Measurements from ENCODE around the gene PPP2R2D. TPM values are rescaled to one million over a fixed set of nuclear protein-coding genes. Genes with fewer than 3 reads are reported as not detected.

The PPP2R2D gene
- total RNA-seq, 1 experiment from 2014 or later, result 40.3 TPM

GRCh38 chr10:131933016-131933695 is 32.3 kb downstream of the PPP2R2D start:
- Histone ChIP-seq H3K9me3 (ENCODE audit: low read length) (no peaks in the 10 kb centered on the region), H3K79me2 (ENCODE audit: low read length) (peaks cover 84% of the 10 kb centered on the region), H3K4me1 (ENCODE audit: insufficient read depth, low read length) (peaks cover 4% of the 10 kb centered on the region; the same call in 1 of the 2 replicates), H3K36me3 (ENCODE audit: low read depth, low read length) (no peaks in the 10 kb centered on the region), H3K9ac (ENCODE audit: low read length) (no peak overlapping the region), H3K27ac (ENCODE audit: low read length) (no peak overlapping the region), H4K20me1 (ENCODE audit: low read length) (no peaks in the 10 kb centered on the region), H2AFZ (ENCODE audit: low read length) (no peak overlapping the region), H3K27me3 (ENCODE audit: low read length) (no peaks in the 10 kb centered on the region), H3K4me3 (ENCODE audit: low read length) (no peak overlapping the region), H3K4me2 (ENCODE audit: low read length) (no peak overlapping the region), H3K9me2 (replicated peaks; ENCODE audit: low read length) (no peaks in the 10 kb centered on the region), H3F3A (ENCODE audit: low read length, unreplicated experiment) (no peaks in the 10 kb centered on the region)
- ChIA-PET POLR2A (ENCODE audit: unreplicated experiment) (interaction anchor here (0.6 kb wide), 1 partner anchor 606 kb away, joined by 3 read pairs; no protein-coding TSS in a partner anchor), CTCF (no interaction called here)
- DNase-seq (no peak), ATAC-seq (no peak)
- intact Hi-C loops (cut with micrococcal nuclease), result no loop called here
- TF ChIP-seq EZH2 (IDR thresholded peaks at IDR 0.05; ENCODE audit: low read length, unreplicated experiment) (no peak), CTCF (conservative IDR thresholded peaks at IDR 0.05; ENCODE audit: low read depth, low read length) (no peak), EZH2phosphoT487 (IDR thresholded peaks at IDR 0.05; ENCODE audit: borderline replicate concordance, low read length) (no peak)
- no TSS peak for BruUV-seq (replicated peaks)

- Histone ChIP-seq H2AFZ (ENCODE audit: low read length) (no peak overlapping the region), H3K9me3 (ENCODE audit: low read length) (no peaks in the 10 kb centered on the region), H3K27me3 (ENCODE audit: low read length) (no peaks in the 10 kb centered on the region), H3K4me3 (ENCODE audit: low read length) (no peak overlapping the region), H3F3A (ENCODE audit: low read length, unreplicated experiment) (no peaks in the 10 kb centered on the region), H4K20me1 (ENCODE audit: low read length) (no peaks in the 10 kb centered on the region), H3K4me2 (ENCODE audit: low read length) (no peak overlapping the region), H3K4me1 (ENCODE audit: insufficient read depth, low read length) (no peaks in the 10 kb centered on the region), H3K79me2 (ENCODE audit: low read length) (peaks cover 81% of the 10 kb centered on the region), H3K9me2 (replicated peaks; ENCODE audit: low read length) (no peaks in the 10 kb centered on the region), H3K36me3 (ENCODE audit: low read depth, low read length) (no peaks in the 10 kb centered on the region; the same call in 1 of the 2 replicates), H3K27ac (ENCODE audit: low read length) (no peak overlapping the region), H3K9ac (ENCODE audit: low read length) (no peak overlapping the region)
- ChIA-PET CTCF (no interaction called here), POLR2A (ENCODE audit: unreplicated experiment) (interaction anchor here (0.6 kb wide), 1 partner anchor 606 kb away, joined by 3 read pairs; no protein-coding TSS in a partner anchor)
- ATAC-seq, result no peak
- BruUV-seq (replicated peaks), result no TSS peak
- TF ChIP-seq EZH2 (IDR thresholded peaks at IDR 0.05; ENCODE audit: low read length, unreplicated experiment) (no peak), CTCF (conservative IDR thresholded peaks at IDR 0.05; ENCODE audit: low read depth, low read length) (no peak), EZH2phosphoT487 (IDR thresholded peaks at IDR 0.05; ENCODE audit: borderline replicate concordance, low read length) (no peak)
- intact Hi-C loops (cut with micrococcal nuclease), result no loop called here
- no peak for DNase-seq
Measured at GRCh38 chr10:131933696-131934086, 32.9 kb downstream of the PPP2R2D start.

DNA sequence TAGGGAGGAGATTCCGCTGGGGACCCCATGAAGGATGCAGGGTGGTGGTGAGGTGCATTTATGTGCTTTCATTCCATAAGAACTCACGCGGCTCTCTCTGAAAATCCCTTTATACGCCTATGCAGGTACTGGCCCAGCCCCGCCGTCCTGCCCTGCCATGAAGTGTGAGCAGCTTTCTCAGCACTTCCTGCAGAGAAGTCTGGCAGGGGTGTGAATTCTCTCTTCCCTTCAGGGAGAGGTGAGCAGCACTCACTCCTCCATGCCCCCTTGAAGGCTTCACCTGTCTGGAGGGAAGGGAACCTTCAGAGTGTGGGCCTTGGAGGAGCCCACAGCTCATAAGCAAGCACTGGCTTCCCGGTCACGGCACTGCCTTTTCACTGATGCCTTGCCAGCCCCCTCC is 34.0 kb downstream of the PPP2R2D start:
- no peak for ATAC-seq
- Histone ChIP-seq H3K9ac (ENCODE audit: low read length) (no peak overlapping the region), H3K27ac (ENCODE audit: low read length) (no peak overlapping the region), H3K36me3 (ENCODE audit: low read depth, low read length) (no peaks in the 10 kb centered on the region; the same call in 1 of the 2 replicates), H3K9me2 (replicated peaks; ENCODE audit: low read length) (no peaks in the 10 kb centered on the region), H3K27me3 (ENCODE audit: low read length) (no peaks in the 10 kb centered on the region), H2AFZ (ENCODE audit: low read length) (no peak overlapping the region), H3K79me2 (ENCODE audit: low read length) (peaks cover 71% of the 10 kb centered on the region), H3K4me3 (ENCODE audit: low read length) (no peak overlapping the region), H3K4me2 (ENCODE audit: low read length) (no peak overlapping the region), H3K9me3 (ENCODE audit: low read length) (no peaks in the 10 kb centered on the region), H3K4me1 (ENCODE audit: insufficient read depth, low read length) (no peaks in the 10 kb centered on the region), H3F3A (ENCODE audit: low read length, unreplicated experiment) (no peaks in the 10 kb centered on the region), H4K20me1 (ENCODE audit: low read length) (no peaks in the 10 kb centered on the region)
- TF ChIP-seq CTCF (conservative IDR thresholded peaks at IDR 0.05; ENCODE audit: low read depth, low read length) (no peak), EZH2 (IDR thresholded peaks at IDR 0.05; ENCODE audit: low read length, unreplicated experiment) (no peak), EZH2phosphoT487 (IDR thresholded peaks at IDR 0.05; ENCODE audit: borderline replicate concordance, low read length) (no peak)
- POLR2A ChIA-PET (ENCODE audit: unreplicated experiment), result no interaction called here
- DNase-seq, result no peak
- CTCF ChIA-PET, result no interaction called here
- intact Hi-C loops (cut with micrococcal nuclease), result no loop called here
- no TSS peak for BruUV-seq (replicated peaks)

Data from PC-3 (cell line).